Natural killer cell (primary cell): ENCODE measurements around the gene RAPGEF4. TPM values are rescaled to one million over a fixed set of nuclear protein-coding genes. Genes with fewer than 3 reads are reported as not detected.

Experiments used
- ATAC-seq, 3 donors: fragments of 150-1000 bp in 2 of 3; fragments of 200-7000 bp in 1 of 3; cut with Tn5 transposase; 1 replicate in 1 of 3; 2 replicates in 2 of 3; pipeline ENCODE4 v1.10.0; 2021; ENCODE audit warnings: mild to moderate bottlenecking in 2 of 3, moderate library complexity in 2 of 3
- DNase-seq, 2 donors: peaks; one replicate each; pipeline versions ENCODE4 v3.0.0 to v3.0.0-alpha.2; 2013 to 2021; ENCODE audit warnings: mixed read lengths in 1 of 2
- H3K27ac ChIP-seq: one replicate; pipeline ENCODE4 v1.5.1; 2013; ENCODE audit warnings: mild to moderate bottlenecking, low read length
- H3K27me3 ChIP-seq: one replicate; pipeline ENCODE4 v1.6.1; 2013; ENCODE audit warnings: low read length; ENCODE audit not compliant: control insufficient read depth, insufficient read depth
- H3K36me3 ChIP-seq: one replicate; pipeline ENCODE4 v1.6.1; 2013; ENCODE audit warnings: low read length; ENCODE audit not compliant: control insufficient read depth, insufficient read depth
- H3K4me1 ChIP-seq: one replicate; pipeline ENCODE4 v1.6.1; 2013; ENCODE audit warnings: low read length; ENCODE audit not compliant: control insufficient read depth, insufficient read depth
- H3K4me3 ChIP-seq: one replicate; pipeline ENCODE4 v1.5.1; 2013; ENCODE audit warnings: low read length
- H3K9me3 ChIP-seq: one replicate; pipeline ENCODE4 v1.6.1; 2013; ENCODE audit warnings: low read length; ENCODE audit not compliant: control insufficient read depth, insufficient read depth
- H3K27ac Mint-ChIP-seq, 2 donors: one replicate each; pipeline ENCODE4 v1.8.0; 2022; ENCODE audit warnings: mild to moderate bottlenecking in 2 of 2, mixed read lengths in 2 of 2, moderate library complexity in 1 of 2
- H3K27me3 Mint-ChIP-seq, 2 donors: one replicate each; pipeline ENCODE4 v1.8.0; 2022; ENCODE audit warnings: low read depth in 2 of 2, mixed read lengths in 2 of 2
- H3K36me3 Mint-ChIP-seq: one replicate; pipeline ENCODE4 v1.8.0; 2022; ENCODE audit warnings: mixed read lengths
- H3K4me1 Mint-ChIP-seq, 2 donors: one replicate each; pipeline ENCODE4 v1.8.0; 2022; ENCODE audit warnings: mixed read lengths in 2 of 2
- H3K4me3 Mint-ChIP-seq: one replicate; pipeline ENCODE4 v1.8.0; 2022; ENCODE audit warnings: mild to moderate bottlenecking, moderate library complexity, mixed read lengths
- H3K9me3 Mint-ChIP-seq, 2 donors: one replicate each; pipeline ENCODE4 v1.8.0; 2022; ENCODE audit warnings: mixed read lengths in 2 of 2
- CTCF ChIP-seq: fragments of 200-600 bp; IDR thresholded peaks from one replicate; pipeline ENCODE4 v1.8.0; 2022; ENCODE audit warnings: antibody characterized with exemption
- WGBS: methylation state at CpG from one replicate; pipeline ENCODE4 v1.1.7; 2013; ENCODE audit warnings: missing lambda C conversion rate; ENCODE audit not compliant: insufficient coverage; 5-methylcytosine and 5-hydroxymethylcytosine counted together
- intact Hi-C: fragments of 100-400 bp; cut with micrococcal nuclease; formaldehyde crosslinking; loops from one replicate; pipeline ENCODE4 v1.14.2; 2022
- total RNA-seq, 4 donors: library from RNA; stranded (reverse); fragments of 120-200 nt in 1 of 4; gene quantifications; one replicate each; pipeline versions ENCODE4 v1.2.3 to v1.2.4, GENCODE V29; 2013 to 2022

RAPGEF4 gene
- total RNA-seq, 3 donors from 2014 or later (not counting 1 experiment from before 2014, with no cell fraction given) = 0.50 TPM; not detected in 2

DNA sequence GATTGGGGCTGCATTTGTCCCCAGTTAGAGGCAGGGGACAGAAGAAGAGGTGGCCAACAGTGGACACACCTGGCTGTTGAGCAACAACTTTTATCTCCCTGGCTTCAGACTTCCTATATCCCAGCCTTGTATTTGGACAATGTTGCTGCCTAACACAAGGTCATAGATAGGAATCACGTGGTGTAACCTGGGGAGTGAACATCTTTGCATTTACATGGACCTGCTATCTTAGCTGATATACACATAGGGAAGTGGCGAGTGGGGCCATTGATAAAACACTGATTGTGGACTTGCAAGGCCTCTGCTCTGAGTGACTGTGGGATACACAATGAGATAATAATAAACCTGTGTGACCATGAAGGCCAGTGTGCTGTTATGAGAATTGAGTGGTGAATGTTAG, 26.9 kb downstream of the RAPGEF4 start:
- intact Hi-C loops = no loop called here
- Mint-ChIP-seq H3K9me3 (peaks cover 2 to 10% of the 10 kb centered on the region in 2 donors), H3K4me1 (no peaks in the 10 kb centered on the region), H3K27me3 (peaks cover 0 to 2% of the 10 kb centered on the region in 2 donors), H3K4me3 (no peak overlapping the region), H3K27ac (no peak overlapping the region), H3K36me3 (no peaks in the 10 kb centered on the region)
- no peaks in the 10 kb centered on the region for H3K9me3 ChIP-seq
- WGBS = 67% methylated on average over 2 of the region's 2 CpGs
- no peak overlapping the region for H3K4me3 ChIP-seq
- no peaks in the 10 kb centered on the region for H3K27me3 ChIP-seq
- ATAC-seq = no peak
- H3K36me3 ChIP-seq = no peaks in the 10 kb centered on the region
- no peak overlapping the region for H3K27ac ChIP-seq
- no peak for DNase-seq
- no peak for TF ChIP-seq CTCF
- H3K4me1 ChIP-seq = no peaks in the 10 kb centered on the region

- WGBS = 87% methylated on average over 2 of the region's 2 CpGs
- H3K36me3 ChIP-seq = no peaks in the 10 kb centered on the region
- no peaks in the 10 kb centered on the region for H3K9me3 ChIP-seq
- H3K4me3 Mint-ChIP-seq = no peak overlapping the region
- ATAC-seq (no peak), DNase-seq (no peak)
- peaks cover 2 to 10% of the 10 kb centered on the region in 2 donors for H3K9me3 Mint-ChIP-seq
- H3K36me3 Mint-ChIP-seq = no peaks in the 10 kb centered on the region
- intact Hi-C loops = no loop called here
- no peak overlapping the region for H3K27ac Mint-ChIP-seq
- no peak overlapping the region for H3K4me3 ChIP-seq
- peaks cover 0 to 2% of the 10 kb centered on the region in 2 donors for H3K27me3 Mint-ChIP-seq
- no peak overlapping the region for H3K27ac ChIP-seq
- TF ChIP-seq CTCF = no peak
- H3K4me1 ChIP-seq = no peaks in the 10 kb centered on the region
- no peaks in the 10 kb centered on the region for H3K27me3 ChIP-seq
- H3K4me1 Mint-ChIP-seq = no peaks in the 10 kb centered on the region
Measured at GRCh38 chr2:172763079-172763478, 27.4 kb downstream of the RAPGEF4 start.

GRCh38 chr2:172765662-172766061, 30.0 kb downstream of the RAPGEF4 start:
- no peak for ATAC-seq
- DNase-seq = no peak
- intact Hi-C loops = no loop called here
- Histone ChIP-seq H3K27me3 (no peaks in the 10 kb centered on the region), H3K36me3 (no peaks in the 10 kb centered on the region), H3K27ac (no peak overlapping the region), H3K4me3 (no peak overlapping the region), H3K4me1 (no peaks in the 10 kb centered on the region), H3K9me3 (no peaks in the 10 kb centered on the region)
- Mint-ChIP-seq H3K27me3 (peaks cover 0 to 2% of the 10 kb centered on the region in 2 donors), H3K9me3 (peaks cover 2 to 5% of the 10 kb centered on the region in 2 donors), H3K4me3 (no peak overlapping the region), H3K27ac (no peak overlapping the region), H3K4me1 (no peaks in the 10 kb centered on the region), H3K36me3 (no peaks in the 10 kb centered on the region)
- no peak for TF ChIP-seq CTCF
- 90% methylated on average over 4 of the region's 4 CpGs for WGBS

GRCh38 chr2:172768401-172768800, 32.8 kb downstream of the RAPGEF4 start:
- no peak for ATAC-seq
- no peaks in the 10 kb centered on the region for H3K36me3 Mint-ChIP-seq
- WGBS = 84% methylated on average over 4 of the region's 4 CpGs

More at GRCh38 chr2:172768401-172768800, 32.8 kb downstream of the RAPGEF4 start:
- Histone ChIP-seq H3K9me3 (no peaks in the 10 kb centered on the region), H3K36me3 (no peaks in the 10 kb centered on the region), H3K27me3 (no peaks in the 10 kb centered on the region), H3K4me3 (no peak overlapping the region), H3K4me1 (no peaks in the 10 kb centered on the region), H3K27ac (no peak overlapping the region)
- Mint-ChIP-seq H3K27ac (no peak overlapping the region), H3K27me3 (no peaks in the 10 kb centered on the region), H3K4me1 (no peaks in the 10 kb centered on the region), H3K4me3 (no peak overlapping the region), H3K9me3 (no peaks in the 10 kb centered on the region)
- no peak for TF ChIP-seq CTCF
- no peak for DNase-seq
- intact Hi-C loops = no loop called here
